EL (cell line): Measurements from ENCODE around the gene ACOX2.
A peak's percentile ranks its signal among the peaks of the same experiment; 100 is the strongest.

Source experiments
- DNase-seq: peaks from one replicate; pipeline ENCODE4 v3.0.0-alpha.2; 2016

ACOX2 gene

GRCh38 chr3:58502872-58503271 lies 34.1 kb downstream of the ACOX2 start:
- no peak for DNase-seq

GRCh38 chr3:58497097-58497496 lies 39.9 kb downstream of the ACOX2 start:
- DNase-seq: no peak

DNA sequence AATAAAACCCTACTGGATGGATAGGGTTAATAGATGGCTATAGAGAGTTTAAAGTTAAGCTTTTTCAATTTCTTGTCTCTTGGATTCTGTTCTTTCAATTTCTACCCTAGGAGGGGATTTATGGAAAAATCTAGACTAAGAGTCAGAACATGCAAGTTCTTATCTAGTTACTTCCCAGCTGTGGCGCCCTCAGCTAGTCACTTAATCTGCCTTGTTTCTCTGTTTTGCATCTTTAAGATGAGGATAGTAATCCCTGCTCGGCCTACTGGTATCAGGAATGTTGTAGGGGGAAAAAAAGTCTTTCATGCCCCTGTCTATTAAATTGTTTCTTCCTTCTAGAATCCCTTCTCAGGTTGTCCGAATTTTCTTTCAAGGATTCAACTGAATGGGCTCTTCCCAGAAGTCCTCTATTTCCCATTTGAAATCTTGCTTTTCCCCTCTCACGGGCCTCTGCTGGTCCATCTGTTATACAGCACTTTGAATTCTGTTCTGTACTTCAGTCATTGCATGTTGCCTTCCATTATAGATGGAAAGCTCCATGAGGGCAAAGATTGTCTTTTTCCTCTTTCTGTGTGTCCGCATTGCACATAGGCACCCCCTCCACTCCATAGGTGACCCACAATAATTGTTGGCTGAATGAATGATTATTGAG lies 40.7 kb downstream of the ACOX2 start:
- DNase-seq: no peak

- DNase-seq: peak; percentile 38
These were observed 41.9 kb downstream of the ACOX2 start for GRCh38 chr3:58495101-58495500.

- no peak for DNase-seq
These were observed 42.9 kb downstream of the ACOX2 start for GRCh38 chr3:58494107-58494506.

GRCh38 chr3:58492494-58492905 lies 44.5 kb downstream of the ACOX2 start:
- peak; percentile 24 for DNase-seq

DNA sequence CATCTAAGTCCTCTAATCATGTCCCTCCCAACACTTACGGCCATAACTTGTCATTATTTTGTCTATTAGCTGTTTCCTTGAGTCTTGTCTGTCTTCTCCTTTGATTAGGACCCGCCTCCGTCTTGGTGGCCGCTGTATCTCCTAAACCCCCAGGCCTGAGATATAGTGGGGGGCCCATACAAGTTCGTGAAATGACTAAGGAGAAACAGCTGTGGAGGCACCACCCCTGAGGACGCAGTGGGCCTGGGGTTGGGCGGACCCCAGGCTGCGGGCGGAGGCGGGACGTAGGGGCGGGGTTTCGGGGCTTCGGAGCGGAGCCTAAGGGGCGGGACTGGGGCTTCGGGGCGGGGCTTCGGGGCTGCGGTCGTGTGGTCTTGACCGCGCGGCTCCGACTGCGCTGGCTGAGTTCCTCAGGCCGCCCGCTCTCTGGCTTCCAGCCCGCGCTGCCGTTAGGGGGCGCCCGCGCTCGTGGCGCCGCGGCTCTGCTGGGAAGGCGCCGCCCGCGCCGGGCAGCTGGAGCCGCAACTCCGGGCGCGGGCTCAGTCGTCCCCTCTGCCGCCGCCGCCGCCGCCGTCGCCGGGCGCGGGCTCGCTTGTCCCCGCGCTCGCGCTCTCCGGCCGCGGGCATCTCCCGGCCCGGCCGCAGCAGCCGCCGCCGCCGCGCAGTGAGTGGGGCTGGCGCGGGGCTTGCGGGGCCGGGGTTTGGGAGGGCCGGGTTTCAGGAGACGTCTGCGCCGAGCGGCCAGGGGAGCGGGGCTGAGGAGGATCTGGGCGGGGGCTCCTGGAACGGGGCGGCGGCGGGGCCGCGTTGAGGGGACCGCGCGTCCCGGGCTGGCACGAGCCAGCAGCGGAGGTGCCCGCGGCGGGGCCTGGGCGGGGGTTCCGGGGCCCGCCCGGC lies 45.2 kb downstream of the ACOX2 start, which contains the start of gene KCTD6:
TSS of gene KCTD6 (plus strand) at position 591 of the 897 bp plus-strand sequence. CDS start 6,660 bp downstream, outside the sequence.
- DNase-seq: peak; percentile 93

- DNase-seq: no peak
These were observed 46.0 kb downstream of the ACOX2 start for GRCh38 chr3:58490860-58491501.

DNA sequence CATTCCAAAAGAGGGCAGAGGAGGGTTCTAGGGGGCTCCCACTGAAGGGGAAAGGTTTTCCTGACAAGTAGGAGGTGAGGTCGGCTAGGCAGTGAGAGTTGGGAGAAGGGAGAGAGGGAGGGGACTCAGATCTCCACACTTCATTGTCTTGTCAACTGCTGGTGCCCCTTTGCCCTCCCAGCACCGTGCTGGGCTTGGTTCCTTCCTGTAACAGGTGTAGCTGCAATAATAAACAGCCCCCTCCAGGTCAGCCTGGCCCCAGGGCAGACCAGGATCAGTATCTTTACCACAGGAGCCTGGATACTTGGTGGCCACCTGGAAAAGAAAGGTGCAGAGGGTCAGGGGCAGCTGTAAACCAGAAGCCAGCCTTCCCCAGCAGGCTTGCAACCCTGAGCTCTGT lies 48.0 kb downstream of the ACOX2 start:
- no peak for DNase-seq

GRCh38 chr3:58487140-58487886 lies 49.7 kb downstream of the ACOX2 start:
- peak; percentile 81 for DNase-seq

GRCh38 chr3:58485801-58486435 lies 51.1 kb downstream of the ACOX2 start:
- no peak for DNase-seq

- no peak for DNase-seq
These were observed 52.3 kb downstream of the ACOX2 start for GRCh38 chr3:58484722-58485069.

- no peak for DNase-seq
These were observed 52.8 kb downstream of the ACOX2 start for GRCh38 chr3:58484045-58484721.

DNA sequence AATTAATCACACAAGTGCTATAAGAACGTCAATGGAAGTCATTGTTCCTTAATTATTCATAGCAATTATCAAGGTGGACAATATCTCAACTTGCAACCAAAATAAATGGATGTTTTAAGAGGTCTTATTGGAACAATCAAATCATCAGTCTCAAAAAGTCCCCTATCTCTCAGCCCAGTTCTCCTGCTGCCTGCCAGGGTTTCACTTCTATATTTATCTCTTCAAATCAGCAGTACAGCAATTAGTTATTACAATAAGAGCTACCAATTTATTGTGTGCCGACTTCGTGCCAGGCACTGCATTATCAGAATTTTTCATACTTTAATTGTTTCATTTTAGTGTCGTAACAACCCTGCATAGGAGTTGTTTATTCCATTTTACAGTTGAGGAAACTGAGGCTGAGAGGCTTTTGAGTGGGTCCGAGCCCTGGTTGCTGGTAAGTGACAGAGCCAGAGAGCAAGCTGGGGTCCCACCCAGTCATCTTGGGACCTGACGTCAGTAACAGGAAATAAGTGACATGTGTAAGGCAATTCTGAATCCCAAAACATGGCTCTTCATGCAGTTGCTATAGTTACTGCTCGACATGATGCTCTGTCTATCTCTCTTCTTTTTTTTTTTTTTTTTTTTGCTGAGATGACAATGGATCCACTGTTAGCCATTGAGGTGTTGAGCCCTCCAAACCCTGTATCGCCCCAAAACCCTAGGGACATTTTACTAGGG lies 53.9 kb downstream of the ACOX2 start:
- DNase-seq: no peak

DNA sequence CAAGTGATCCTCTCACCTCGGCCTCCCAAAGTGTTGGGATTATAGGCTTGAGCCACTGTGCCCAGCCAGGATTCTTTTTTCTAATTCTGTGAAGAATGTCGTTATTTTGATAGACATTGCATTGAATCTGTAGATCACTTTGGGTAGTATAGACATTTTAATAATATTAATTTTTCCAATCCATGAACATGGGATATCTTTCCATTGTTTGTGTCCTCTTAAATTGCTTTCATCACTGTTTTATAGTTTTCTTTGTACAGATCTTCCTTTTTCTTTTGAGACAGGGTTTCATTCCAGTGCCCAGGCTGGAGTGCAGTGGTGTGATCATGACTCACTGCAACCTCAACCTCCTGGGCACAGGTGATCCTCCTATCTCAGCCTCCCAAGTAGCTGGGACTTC lies 56.7 kb downstream of the ACOX2 start:
- no peak for DNase-seq

DNA sequence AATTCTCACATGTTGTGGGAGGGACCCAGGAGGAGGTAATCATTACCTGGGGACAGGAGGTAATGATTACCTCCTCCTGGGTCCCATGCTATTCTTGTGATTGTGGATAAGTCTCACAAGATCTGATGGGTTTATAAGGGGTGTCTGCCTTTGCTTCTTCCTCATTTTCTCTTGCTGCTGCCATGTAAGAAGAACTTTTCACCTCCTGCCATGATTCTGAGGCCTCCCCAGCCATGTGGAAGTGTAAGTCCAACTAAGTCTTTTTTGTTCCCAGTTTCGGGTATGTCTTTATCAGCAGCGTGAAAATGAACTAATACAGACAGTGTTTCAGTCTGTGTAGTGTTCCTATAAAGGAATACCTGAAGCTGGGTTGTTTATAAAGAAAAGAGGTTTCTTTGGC lies 58.2 kb downstream of the ACOX2 start:
- no peak for DNase-seq

DNA sequence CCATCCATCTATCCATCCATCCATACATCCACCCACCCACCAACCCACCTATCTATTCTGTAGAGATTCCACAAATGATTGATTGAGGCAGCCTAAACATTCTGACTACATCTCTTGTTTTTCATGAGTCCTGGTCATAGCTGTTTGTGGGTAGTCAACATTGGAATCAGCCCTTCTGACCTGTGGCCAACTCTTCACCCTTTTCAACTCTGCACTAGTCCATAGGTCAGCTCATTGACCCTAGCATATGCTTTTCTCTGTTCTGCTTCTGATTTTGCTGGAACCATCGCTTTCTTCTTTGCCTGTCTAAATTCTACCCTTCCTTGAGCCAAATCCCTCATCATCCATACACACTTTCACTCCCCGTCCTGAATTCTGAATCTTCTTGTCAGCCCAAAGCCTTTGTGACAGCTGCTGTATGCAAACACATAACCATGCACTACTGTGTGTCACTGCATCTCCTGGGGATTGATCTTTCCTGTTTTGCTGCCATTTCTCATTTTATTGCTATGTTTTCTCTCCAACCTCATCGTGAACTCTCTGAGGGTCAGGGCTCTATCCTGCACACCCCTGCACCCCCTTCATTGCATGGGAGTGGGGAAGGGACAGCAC lies 61.9 kb downstream of the ACOX2 start:
- DNase-seq: no peak

DNA sequence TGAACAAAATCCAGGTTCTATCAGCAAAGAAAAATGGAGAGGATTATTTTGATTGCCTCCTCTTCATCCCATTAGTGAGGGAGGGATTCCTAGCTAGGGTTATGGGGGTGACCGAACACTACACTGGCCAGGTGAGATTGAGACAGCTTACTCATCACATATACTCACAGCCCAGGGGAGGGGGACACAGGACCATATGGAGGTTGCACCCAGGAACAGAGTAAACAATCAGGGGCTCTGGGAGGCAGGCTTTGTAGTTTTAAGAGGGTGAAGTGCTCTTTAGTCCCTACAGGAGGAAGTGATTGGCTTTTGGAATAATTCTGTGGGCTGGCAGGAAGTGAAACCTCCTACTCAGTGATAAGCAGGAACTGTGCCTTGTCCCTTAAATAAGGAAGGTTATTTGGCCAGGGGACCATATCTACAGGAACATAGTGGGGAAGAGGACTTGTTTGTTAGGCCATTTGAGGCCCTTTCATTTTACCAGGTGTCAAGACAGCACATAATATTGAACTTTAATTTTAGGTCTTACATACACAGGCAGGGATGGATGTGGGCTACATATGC lies 62.6 kb downstream of the ACOX2 start:
- no peak for DNase-seq

DNA sequence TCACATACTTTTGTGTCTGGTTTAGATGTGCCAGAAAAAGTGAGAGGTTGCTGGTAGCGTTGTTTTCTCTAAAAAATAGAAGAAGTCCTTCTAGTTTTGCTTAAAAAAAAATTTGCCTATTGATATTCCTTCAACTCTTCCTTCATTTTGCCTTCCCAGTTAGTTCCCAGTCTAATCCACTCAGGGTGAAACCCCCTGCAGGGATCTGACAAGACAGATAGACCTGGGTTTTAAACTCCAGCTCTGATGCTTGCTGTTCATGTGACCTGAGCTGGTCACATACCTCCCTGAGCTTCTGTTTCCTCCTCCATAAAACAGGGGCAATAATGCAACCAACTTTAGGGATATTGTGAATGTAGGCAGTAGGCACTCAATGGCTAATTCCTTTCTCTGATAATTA lies 63.7 kb downstream of the ACOX2 start:
- DNase-seq: no peak
